Activated T-helper 1 cell treated with anti-CD3 and anti-CD28 coated beads, Interleukin-12 subunit alpha, Interleukin-12 subunit beta, Interleukin-2, Interleukin-4 antibody, amounts not matched to agents 30 ng/mL and 10 ng/mL and 1 ng/mL, durations not matched to agents 14 hours and 24 hours and 36 hours (primary cell): ENCODE data around the gene RNF111. TPM values are rescaled to one million over a fixed set of nuclear protein-coding genes. Genes with fewer than 3 reads are reported as not detected.

Source experiments
- DNase-seq: peaks from one replicate; pipeline ENCODE4 v3.0.0; 2021; ENCODE audit warnings: low spot score
- H3K27ac Mint-ChIP-seq: one replicate; pipeline ENCODE4 v1.8.0; 2021; ENCODE audit warnings: mild to moderate bottlenecking, mixed read lengths
- H3K27me3 Mint-ChIP-seq: one replicate; pipeline ENCODE4 v1.8.0; 2022; ENCODE audit warnings: mild to moderate bottlenecking, moderate library complexity, mixed read lengths; ENCODE audit not compliant: insufficient read depth
- H3K36me3 Mint-ChIP-seq: one replicate; pipeline ENCODE4 v1.8.0; 2021; ENCODE audit warnings: low read depth, mixed read lengths
- H3K4me1 Mint-ChIP-seq: one replicate; pipeline ENCODE4 v1.8.0; 2021; ENCODE audit warnings: low read depth, mixed read lengths
- H3K4me3 Mint-ChIP-seq: one replicate; pipeline ENCODE4 v1.8.0; 2021; ENCODE audit warnings: mild to moderate bottlenecking, moderate library complexity, mixed read lengths
- H3K9me3 Mint-ChIP-seq: one replicate; pipeline ENCODE4 v1.8.0; 2021; ENCODE audit warnings: mixed read lengths
- intact Hi-C: fragments of 100-400 bp; cut with micrococcal nuclease; formaldehyde crosslinking; loops from one replicate; pipeline ENCODE4 v1.15.1; 2024
- total RNA-seq: library from RNA; stranded (reverse); gene quantifications from 2 replicates; pipeline ENCODE4 v1.2.3, GENCODE V29; 2022

The RNF111 gene
- total RNA-seq, 1 donor from 2014 or later = 35.3 TPM

DNA sequence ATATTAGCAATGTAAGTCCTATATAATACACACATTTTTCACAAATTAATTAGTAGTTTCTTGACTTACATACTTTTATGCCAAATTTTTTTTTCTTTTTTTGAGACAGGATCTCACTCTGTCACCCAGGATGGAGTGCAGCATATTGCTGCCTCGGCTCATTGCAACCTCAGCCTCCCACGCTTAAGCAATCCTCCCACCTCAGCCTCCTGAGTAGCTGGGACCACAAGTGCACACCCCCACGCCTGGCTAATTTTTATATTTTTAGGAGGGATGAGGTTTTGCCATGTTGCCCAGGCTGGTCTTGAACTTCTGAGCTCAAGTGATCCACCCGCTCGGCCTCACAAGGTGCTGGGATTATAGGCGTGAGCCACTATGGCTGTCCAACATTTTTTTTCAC, 54.6 kb downstream of the RNF111 start:
- intact Hi-C loops = no loop called here
- no peak overlapping the region for H3K4me3 Mint-ChIP-seq
- peaks cover 20% of the 10 kb centered on the region for H3K4me1 Mint-ChIP-seq
- no peak overlapping the region for H3K27ac Mint-ChIP-seq
- peaks cover 27% of the 10 kb centered on the region for H3K36me3 Mint-ChIP-seq
- H3K9me3 Mint-ChIP-seq = no peaks in the 10 kb centered on the region
- no peaks in the 10 kb centered on the region for H3K27me3 Mint-ChIP-seq
- DNase-seq = no peak

DNA sequence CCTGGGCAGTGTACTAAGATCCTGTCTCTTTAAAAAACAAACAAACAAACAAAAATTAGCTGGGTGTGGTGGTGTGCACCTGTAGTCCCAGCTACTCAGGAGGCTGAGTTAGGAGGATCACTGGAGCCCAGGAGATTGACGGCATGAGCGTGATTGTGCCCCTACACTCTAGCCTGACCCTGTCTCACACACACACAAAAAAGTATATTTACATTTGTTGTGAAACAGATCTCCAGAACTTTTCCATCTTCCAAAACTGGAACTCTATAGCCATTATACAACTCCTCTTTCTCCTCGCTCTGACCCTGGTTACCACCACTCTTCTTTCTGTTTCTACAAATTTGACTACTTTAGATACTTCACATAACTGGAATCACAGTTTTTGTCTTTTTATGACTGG, 61.4 kb downstream of the RNF111 start:
- no peak overlapping the region for H3K27ac Mint-ChIP-seq
- intact Hi-C loops = no loop called here
- no peaks in the 10 kb centered on the region for H3K9me3 Mint-ChIP-seq
- H3K4me3 Mint-ChIP-seq = no peak overlapping the region
- no peaks in the 10 kb centered on the region for H3K27me3 Mint-ChIP-seq
- DNase-seq = no peak
- peaks cover 26% of the 10 kb centered on the region for H3K4me1 Mint-ChIP-seq
- H3K36me3 Mint-ChIP-seq = peaks cover 20% of the 10 kb centered on the region

DNA sequence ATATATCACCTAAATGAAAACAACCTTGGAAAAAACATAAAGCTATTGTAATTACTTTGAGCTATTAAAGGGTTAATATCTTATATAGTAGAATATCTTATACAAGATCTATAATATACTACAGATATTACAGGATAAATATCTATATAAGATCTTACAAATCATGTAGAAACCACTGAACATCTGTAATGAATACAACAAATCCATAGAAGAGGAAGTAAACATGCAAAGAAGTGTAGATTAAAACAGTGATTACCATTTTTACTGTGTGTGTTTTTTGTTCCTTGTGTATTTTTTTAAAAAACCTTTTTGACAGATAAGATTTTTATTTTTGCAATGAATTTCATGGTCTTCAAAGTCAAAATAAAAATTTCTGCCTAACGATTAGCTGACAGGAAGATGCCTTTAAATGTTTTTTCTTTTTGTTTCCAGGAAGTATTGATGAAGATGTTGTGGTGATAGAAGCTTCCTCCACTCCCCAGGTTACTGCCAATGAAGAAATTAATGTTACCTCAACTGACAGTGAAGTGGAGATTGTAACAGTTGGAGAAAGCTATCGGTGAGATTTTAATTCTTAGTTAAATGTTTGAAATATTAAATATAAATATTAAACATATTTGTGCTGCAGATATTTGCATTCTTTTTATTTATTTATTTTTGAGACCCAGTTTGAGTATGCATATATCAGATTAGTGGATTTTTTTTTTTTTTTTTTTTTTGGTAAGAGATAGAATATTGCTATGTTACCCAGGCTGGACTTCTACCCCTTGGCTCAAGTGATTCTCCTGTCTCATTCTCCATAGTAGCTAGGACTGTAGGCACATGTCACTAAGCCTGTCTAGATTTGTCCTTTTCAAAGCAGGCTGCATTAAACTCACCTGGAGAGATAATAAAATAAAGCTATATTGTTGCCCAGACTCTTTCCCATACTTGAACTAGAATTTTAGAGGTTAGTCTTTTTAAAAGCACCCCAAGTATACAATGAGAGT, 64.7 kb downstream of the RNF111 start:
- no peak for DNase-seq
- Mint-ChIP-seq H3K4me1 (peaks cover 37% of the 10 kb centered on the region), H3K36me3 (peaks cover 34% of the 10 kb centered on the region), H3K4me3 (peak overlapping the region; percentile 34), H3K27ac (peak overlapping the region; percentile 76), H3K27me3 (no peaks in the 10 kb centered on the region), H3K9me3 (no peaks in the 10 kb centered on the region)
- intact Hi-C loops = loop anchor here (1.0 to 5.0 kb wide), 3 partner anchors 13 to 70 kb away; no protein-coding TSS in a partner anchor

DNA sequence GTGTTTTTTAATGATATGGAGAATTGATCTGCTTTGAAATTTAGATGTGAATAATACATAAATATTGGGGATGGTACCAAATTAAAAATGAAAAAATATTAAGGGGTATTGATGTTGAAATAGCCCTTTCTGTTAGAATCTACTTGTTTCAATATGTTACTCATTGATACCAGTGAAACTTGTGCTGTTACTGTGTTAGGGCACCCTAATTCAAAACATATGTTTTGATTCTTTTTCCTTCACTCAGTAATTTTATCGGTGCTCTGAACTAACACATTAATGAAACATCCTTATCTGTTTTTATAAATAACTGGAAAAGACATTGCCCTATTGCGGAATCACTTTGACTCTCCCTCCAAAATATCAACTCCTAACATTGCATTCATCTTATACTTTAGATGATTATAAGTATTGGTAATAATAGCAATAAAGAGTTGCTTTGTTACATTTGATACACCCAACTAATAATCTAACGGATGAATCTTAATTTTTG, 65.5 kb downstream of the RNF111 start:
- DNase-seq = no peak
- Mint-ChIP-seq H3K36me3 (peaks cover 34% of the 10 kb centered on the region), H3K4me1 (peaks cover 37% of the 10 kb centered on the region), H3K27ac (peak overlapping the region; percentile 12), H3K9me3 (no peaks in the 10 kb centered on the region), H3K4me3 (peak overlapping the region; percentile 26), H3K27me3 (no peaks in the 10 kb centered on the region)
- intact Hi-C loops = loop anchor here (1.0 to 5.0 kb wide), 3 partner anchors 14 to 71 kb away; no protein-coding TSS in a partner anchor

DNA sequence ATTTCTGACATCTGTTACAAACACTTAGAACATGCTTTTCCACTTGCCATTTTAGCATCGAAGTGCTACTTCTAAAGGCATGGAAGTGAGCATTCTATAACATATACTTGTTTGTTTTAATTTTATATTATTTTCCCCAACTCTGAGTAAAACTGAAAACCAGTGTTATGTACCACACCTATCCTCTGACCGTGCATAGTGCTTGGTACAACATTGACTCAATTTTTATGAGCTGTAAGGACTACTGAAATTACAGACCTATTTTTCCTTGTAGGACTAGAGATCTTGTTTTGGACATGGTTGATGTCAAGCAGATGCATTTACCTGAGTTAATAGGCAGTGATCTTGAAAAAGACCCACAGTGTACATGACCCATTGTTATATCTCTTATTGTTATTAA, 66.0 kb downstream of the RNF111 start:
- Mint-ChIP-seq H3K9me3 (no peaks in the 10 kb centered on the region), H3K4me1 (peaks cover 37% of the 10 kb centered on the region), H3K27me3 (no peaks in the 10 kb centered on the region), H3K27ac (no peak overlapping the region), H3K4me3 (no peak overlapping the region), H3K36me3 (peaks cover 37% of the 10 kb centered on the region)
- intact Hi-C loops = loop anchor here (2.0 to 5.0 kb wide), 2 partner anchors 15 to 71 kb away; no protein-coding TSS in a partner anchor
- no peak for DNase-seq

DNA sequence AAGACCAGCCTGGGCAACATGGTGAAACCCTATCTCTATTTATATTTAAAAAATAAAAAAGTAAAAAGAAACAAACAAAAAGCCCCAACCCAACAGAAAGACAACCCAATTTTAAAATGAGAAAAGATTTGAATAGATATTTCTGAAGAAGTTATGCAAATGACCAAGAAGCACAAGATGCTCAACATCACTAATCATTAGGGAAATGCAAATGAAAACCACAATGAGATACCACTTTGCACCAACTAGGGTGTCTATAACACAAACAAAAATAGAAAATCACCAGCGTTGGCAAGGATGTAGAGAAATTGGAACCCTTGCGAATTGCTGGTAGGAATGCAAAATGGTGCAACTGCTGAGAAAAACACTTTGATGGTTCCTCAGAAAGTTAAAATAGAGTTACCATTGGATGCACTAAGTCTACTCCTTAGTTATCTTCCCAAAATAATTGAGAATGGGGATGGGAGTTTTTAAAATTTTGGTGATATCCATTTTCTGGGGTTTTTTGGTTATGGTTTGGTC, 71.7 kb downstream of the RNF111 start:
- H3K4me3 Mint-ChIP-seq = no peak overlapping the region
- H3K9me3 Mint-ChIP-seq = no peaks in the 10 kb centered on the region
- no peak overlapping the region for H3K27ac Mint-ChIP-seq
- H3K27me3 Mint-ChIP-seq = no peaks in the 10 kb centered on the region
- DNase-seq = no peak
- intact Hi-C loops = no loop called here
- peaks cover 41% of the 10 kb centered on the region for H3K36me3 Mint-ChIP-seq
- H3K4me1 Mint-ChIP-seq = peaks cover 25% of the 10 kb centered on the region

DNA sequence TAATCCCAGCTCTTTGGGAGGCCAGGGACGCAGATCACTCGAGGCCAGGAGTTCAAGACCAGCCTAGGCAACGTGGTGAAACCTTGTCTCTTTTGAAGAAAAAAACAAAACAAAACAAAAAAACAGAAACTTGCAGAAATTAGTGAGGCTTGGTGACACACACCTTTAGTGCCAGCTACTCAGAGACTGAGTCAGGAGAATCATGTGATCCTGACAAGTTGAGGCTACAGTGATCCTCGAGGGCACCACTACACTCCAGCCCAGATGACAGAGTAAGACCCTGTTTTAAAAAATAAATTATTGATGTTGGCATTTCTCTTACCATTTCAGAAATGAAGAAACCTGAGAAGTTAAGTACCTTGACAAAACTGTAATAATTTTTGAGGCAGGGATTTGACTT, 72.9 kb downstream of the RNF111 start:
- Mint-ChIP-seq H3K9me3 (no peaks in the 10 kb centered on the region), H3K27ac (no peak overlapping the region), H3K4me3 (no peak overlapping the region), H3K36me3 (peaks cover 39% of the 10 kb centered on the region), H3K27me3 (no peaks in the 10 kb centered on the region), H3K4me1 (peaks cover 15% of the 10 kb centered on the region)
- DNase-seq = no peak
- intact Hi-C loops = no loop called here

DNA sequence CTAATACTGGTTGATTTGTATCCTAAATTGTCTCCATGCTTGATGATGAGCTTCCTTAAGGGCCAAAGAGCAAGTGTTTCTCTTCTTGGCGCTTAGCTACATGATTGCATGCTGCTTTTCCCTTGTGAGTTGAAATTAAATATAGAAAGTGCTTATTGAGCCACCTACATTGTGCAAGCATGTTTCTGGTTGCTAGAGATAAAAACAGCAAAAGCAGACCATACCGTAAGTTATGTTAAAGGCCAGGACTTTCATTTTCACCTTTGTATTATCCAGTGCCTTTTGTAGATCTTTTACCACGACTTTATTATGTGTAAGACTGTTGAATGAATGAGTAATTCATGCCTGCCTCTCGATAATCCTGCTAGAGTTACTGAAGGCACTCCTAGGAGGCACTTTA, 75.6 kb downstream of the RNF111 start:
- no peak for DNase-seq
- intact Hi-C loops = no loop called here
- peaks cover 15% of the 10 kb centered on the region for H3K4me1 Mint-ChIP-seq
- H3K4me3 Mint-ChIP-seq = no peak overlapping the region
- no peaks in the 10 kb centered on the region for H3K9me3 Mint-ChIP-seq
- H3K27me3 Mint-ChIP-seq = no peaks in the 10 kb centered on the region
- peak overlapping the region; percentile 11 for H3K27ac Mint-ChIP-seq
- peaks cover 53% of the 10 kb centered on the region for H3K36me3 Mint-ChIP-seq

DNA sequence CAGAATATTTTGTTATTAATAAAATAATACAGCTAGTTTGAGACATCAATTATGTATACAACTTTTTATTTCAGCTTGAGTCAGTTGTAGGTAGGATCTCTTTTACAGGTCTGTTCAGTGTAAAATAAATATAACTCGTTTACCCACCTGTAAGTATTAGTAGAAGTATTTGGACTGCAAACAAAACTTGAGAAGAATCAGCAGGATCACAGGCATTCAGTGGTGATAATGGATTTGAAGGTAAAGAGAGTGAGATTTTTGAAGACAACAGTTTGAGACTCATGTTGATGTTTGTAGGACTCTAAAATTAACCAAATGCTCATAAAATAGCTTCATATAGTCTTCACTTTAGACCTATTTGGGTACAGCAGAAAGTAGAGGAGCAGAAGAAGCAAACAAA, 82.0 kb downstream of the RNF111 start:
- Mint-ChIP-seq H3K9me3 (no peaks in the 10 kb centered on the region), H3K4me3 (no peak overlapping the region), H3K27me3 (no peaks in the 10 kb centered on the region), H3K4me1 (peaks cover 11% of the 10 kb centered on the region), H3K27ac (no peak overlapping the region), H3K36me3 (peaks cover 55% of the 10 kb centered on the region)
- intact Hi-C loops = no loop called here
- DNase-seq = no peak

DNA sequence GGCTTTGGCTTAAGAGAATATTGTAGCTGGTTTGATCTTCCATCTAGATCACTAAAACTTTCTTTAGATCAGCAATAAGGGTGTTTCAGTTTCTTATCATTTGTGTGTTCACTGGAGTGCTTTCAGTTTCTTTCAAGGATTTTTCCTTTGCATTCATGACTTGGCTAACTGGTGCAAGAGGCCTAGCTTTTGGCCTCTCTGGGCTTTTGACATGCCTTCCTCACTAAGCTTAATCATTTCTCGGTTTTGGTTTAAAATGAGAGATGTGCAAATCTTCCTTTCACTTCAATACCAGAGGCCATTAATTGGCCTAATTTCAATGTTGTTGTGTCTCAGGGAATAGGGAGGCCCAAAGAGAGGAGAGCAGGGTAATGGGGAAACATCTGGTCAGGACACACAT, 87.1 kb downstream of the RNF111 start:
- no peaks in the 10 kb centered on the region for H3K9me3 Mint-ChIP-seq
- H3K4me1 Mint-ChIP-seq = peaks cover 17% of the 10 kb centered on the region
- intact Hi-C loops = loop anchor here (1.0 kb wide), 1 partner anchor 30 kb away; no protein-coding TSS in a partner anchor
- peak overlapping the region; percentile 41 for H3K27ac Mint-ChIP-seq
- H3K36me3 Mint-ChIP-seq = peaks cover 44% of the 10 kb centered on the region
- no peak overlapping the region for H3K4me3 Mint-ChIP-seq
- DNase-seq = no peak
- no peaks in the 10 kb centered on the region for H3K27me3 Mint-ChIP-seq

DNA sequence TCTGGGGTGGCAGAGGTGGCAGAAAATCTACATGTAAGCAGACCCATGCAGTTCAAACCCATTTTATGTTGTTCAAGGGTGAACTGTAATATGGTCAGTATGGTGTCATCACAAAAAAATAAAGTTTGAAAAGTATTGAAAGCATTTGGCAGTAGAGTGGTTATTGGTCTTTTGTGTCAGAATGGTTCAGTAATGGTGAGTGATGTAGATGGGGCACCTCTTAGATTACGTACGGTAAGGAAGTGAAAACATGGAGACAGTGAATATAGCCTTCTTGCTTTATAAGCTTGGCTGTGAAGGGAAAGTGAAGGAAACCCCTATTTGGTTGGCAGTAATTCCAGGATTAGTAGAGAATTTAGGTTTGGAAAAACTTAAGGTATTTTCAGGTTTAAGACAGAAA, 100.3 kb downstream of the RNF111 start:
- DNase-seq = no peak
- Mint-ChIP-seq H3K27ac (no peak overlapping the region), H3K36me3 (peaks cover 40% of the 10 kb centered on the region), H3K27me3 (no peaks in the 10 kb centered on the region), H3K4me1 (no peaks in the 10 kb centered on the region), H3K9me3 (no peaks in the 10 kb centered on the region), H3K4me3 (no peak overlapping the region)
- intact Hi-C loops = no loop called here

DNA sequence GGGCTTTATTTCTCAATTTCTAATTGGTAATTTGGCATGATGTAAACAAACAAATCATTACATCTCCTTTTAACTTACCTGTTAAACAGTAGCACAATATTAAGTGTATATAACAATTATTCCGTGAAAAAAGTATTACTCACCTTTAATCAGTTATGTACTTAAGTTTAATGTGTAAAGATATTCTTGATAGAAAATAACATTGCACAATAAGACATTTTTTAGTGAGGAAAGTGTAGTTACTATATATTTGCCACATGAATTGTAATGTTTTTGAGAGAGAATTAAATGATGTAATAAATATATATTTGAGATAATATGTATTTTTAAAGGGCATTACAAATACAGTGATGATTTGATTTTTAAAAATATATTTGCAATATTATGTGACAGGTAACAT, 106.6 kb downstream of the RNF111 start:
- H3K36me3 Mint-ChIP-seq = peaks cover 27% of the 10 kb centered on the region
- intact Hi-C loops = no loop called here
- H3K27ac Mint-ChIP-seq = no peak overlapping the region
- no peaks in the 10 kb centered on the region for H3K27me3 Mint-ChIP-seq
- no peak for DNase-seq
- no peaks in the 10 kb centered on the region for H3K9me3 Mint-ChIP-seq
- H3K4me3 Mint-ChIP-seq = no peak overlapping the region
- H3K4me1 Mint-ChIP-seq = peaks cover 14% of the 10 kb centered on the region

DNA sequence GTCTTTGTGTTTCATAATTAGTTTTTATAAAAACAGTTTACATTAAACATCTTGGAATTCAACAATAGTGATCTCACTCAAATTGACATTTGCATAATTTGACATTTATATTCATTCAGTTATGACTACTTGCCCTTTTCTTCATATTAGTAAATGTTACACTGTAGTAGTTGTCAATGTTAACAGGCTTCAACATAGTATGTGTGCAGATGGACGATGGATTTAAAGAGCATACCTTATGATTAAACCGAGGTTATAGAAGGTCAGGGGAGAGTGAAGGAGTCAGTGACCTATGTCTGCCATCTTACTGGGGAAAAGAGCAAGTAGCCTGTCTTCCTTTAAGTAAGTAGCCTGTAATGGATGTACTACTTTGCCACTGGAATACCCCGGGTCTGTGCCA, 109.0 kb downstream of the RNF111 start:
- H3K4me3 Mint-ChIP-seq = no peak overlapping the region
- no peak for DNase-seq
- no peaks in the 10 kb centered on the region for H3K9me3 Mint-ChIP-seq
- no peaks in the 10 kb centered on the region for H3K27me3 Mint-ChIP-seq
- H3K27ac Mint-ChIP-seq = no peak overlapping the region
- peaks cover 18% of the 10 kb centered on the region for H3K4me1 Mint-ChIP-seq
- H3K36me3 Mint-ChIP-seq = peaks cover 25% of the 10 kb centered on the region
- intact Hi-C loops = loop anchor here (1.0 kb wide), 1 partner anchor 44 kb away; no protein-coding TSS in a partner anchor
